Liver (tissue), 9 donors: ENCODE data around the gene C3orf22. TPM values are rescaled to one million over a fixed set of nuclear protein-coding genes. Genes with fewer than 3 reads are reported as not detected.

Experiments used
- DNase-seq: peaks from one replicate; pipeline ENCODE4 v3.0.0-alpha.2; 2017; ENCODE audit warnings: low spot score
- H3K27ac ChIP-seq, 2 donors: one replicate each; pipeline ENCODE4 v1.7.0; 2013; ENCODE audit warnings: inconsistent platforms in 2 of 2, low read length in 2 of 2, control low read depth in 1 of 2, low read depth in 1 of 2, mild to moderate bottlenecking in 1 of 2
- H3K27me3 ChIP-seq, 4 donors: one replicate each; pipeline versions ENCODE4 v1.6.1 to v1.7.0; 2013; ENCODE audit warnings: low read length in 3 of 4, inconsistent platforms in 1 of 4, mild to moderate bottlenecking in 1 of 4, moderate library complexity in 1 of 4; ENCODE audit not compliant: control insufficient read depth in 4 of 4, insufficient read depth in 4 of 4
- H3K36me3 ChIP-seq, 4 donors: one replicate each; pipeline versions ENCODE4 v1.6.1 to v1.7.0; 2013; ENCODE audit warnings: low read length in 3 of 4, mild to moderate bottlenecking in 3 of 4, low read depth in 1 of 4, moderate library complexity in 1 of 4; ENCODE audit not compliant: control insufficient read depth in 4 of 4, insufficient read depth in 3 of 4
- H3K4me1 ChIP-seq, 4 donors: one replicate each; pipeline versions ENCODE4 v1.6.1 to v1.7.0; 2013; ENCODE audit warnings: low read length in 3 of 4, mild to moderate bottlenecking in 3 of 4, moderate library complexity in 1 of 4; ENCODE audit not compliant: control insufficient read depth in 4 of 4, insufficient read depth in 4 of 4
- H3K4me3 ChIP-seq, 3 donors: one replicate each; pipeline versions ENCODE4 v1.6.1 to v1.7.0; 2013; ENCODE audit warnings: low read length in 3 of 3, control low read depth in 1 of 3, low read depth in 1 of 3, mild to moderate bottlenecking in 1 of 3
- H3K9ac ChIP-seq, 2 donors: one replicate each; pipeline ENCODE4 v1.7.0; 2013; ENCODE audit warnings: low read length in 2 of 2, mild to moderate bottlenecking in 2 of 2, moderate library complexity in 2 of 2, control low read depth in 1 of 2, low read depth in 1 of 2
- H3K9me3 ChIP-seq, 4 donors: one replicate each; pipeline versions ENCODE4 v1.6.1 to v1.7.0; 2013; ENCODE audit warnings: low read length in 3 of 4; ENCODE audit not compliant: control insufficient read depth in 4 of 4
- ATF3 ChIP-seq: IDR thresholded peaks from 2 replicates; pipeline ENCODE4 v1.6.1; 2016; ENCODE audit warnings: antibody characterized with exemption
- CTCF ChIP-seq: fragments of 150-350 bp; IDR thresholded peaks from 2 replicates; pipeline ENCODE4 v1.5.1; 2017; ENCODE audit warnings: improper control_type of control experiment, low read depth, low read length; ENCODE audit not compliant: missing input control
- EGR1 ChIP-seq, 2 donors: IDR thresholded peaks; 2 replicates each; pipeline ENCODE4 v1.6.1; 2016 to 2018; ENCODE audit warnings: antibody characterized with exemption in 2 of 2, low read depth in 2 of 2
- FOXA1 ChIP-seq: IDR thresholded peaks from 2 replicates; pipeline ENCODE4 v1.6.1; 2016; ENCODE audit warnings: antibody characterized with exemption
- FOXA2 ChIP-seq: IDR thresholded peaks from 2 replicates; pipeline ENCODE4 v1.6.1; 2016; ENCODE audit warnings: antibody characterized with exemption
- GABPA ChIP-seq, 2 donors: IDR thresholded peaks in 1 of 2; conservative IDR thresholded peaks in 1 of 2; 2 replicates each; pipeline ENCODE4 v1.6.1; 2016; ENCODE audit warnings: antibody characterized with exemption in 2 of 2, mild to moderate bottlenecking in 1 of 2, moderate library complexity in 1 of 2
- HNF4A ChIP-seq, 2 donors: conservative IDR thresholded peaks; 2 replicates each; pipeline ENCODE4 v1.6.1; 2016; ENCODE audit warnings: antibody characterized with exemption in 2 of 2, mild to moderate bottlenecking in 2 of 2
- HNF4G ChIP-seq: IDR thresholded peaks from 2 replicates; pipeline ENCODE4 v1.6.1; 2016; ENCODE audit warnings: antibody characterized with exemption
- NR2F2 ChIP-seq: IDR thresholded peaks from 2 replicates; pipeline ENCODE4 v1.6.1; 2016; ENCODE audit warnings: antibody characterized with exemption
- RAD21 ChIP-seq, 2 donors: IDR thresholded peaks; 2 replicates each; pipeline ENCODE4 v1.6.1; 2016; ENCODE audit warnings: antibody characterized with exemption in 2 of 2, mild to moderate bottlenecking in 2 of 2
- REST ChIP-seq: IDR thresholded peaks from 2 replicates; pipeline ENCODE4 v1.6.1; 2016; ENCODE audit warnings: antibody characterized with exemption, mild to moderate bottlenecking
- TAF1 ChIP-seq: conservative IDR thresholded peaks from 2 replicates; pipeline ENCODE4 v1.6.1; 2016; ENCODE audit warnings: antibody characterized with exemption, mild to moderate bottlenecking
- YY1 ChIP-seq: IDR thresholded peaks from 2 replicates; pipeline ENCODE4 v1.6.1; 2016; ENCODE audit warnings: antibody characterized with exemption, mild to moderate bottlenecking
- WGBS: extraction: QIAGEN DNeasy Blood & Tissue Kit; methylation state at CpG from one replicate; pipeline ENCODE4 v1.1.7; 2013; 5-methylcytosine and 5-hydroxymethylcytosine counted together
- polyA plus RNA-seq, 2 donors: library from polyadenylated mRNA; stranded (reverse) in 1 of 2; unstranded in 1 of 2; fragments of 200-250 nt in 1 of 2; fragments of >200 nt in 1 of 2; fragmentation: Nextera tagmentation in 1 of 2; extraction: Ambion mirVana in 1 of 2; gene quantifications; one replicate each; pipeline versions ENCODE4 v1.2.1 to v1.2.3, GENCODE V29; 2013 to 2015
- total RNA-seq, 2 donors: library from RNA; depleted of rRNA; stranded (reverse); fragments of >200 nt; gene quantifications; one replicate each; pipeline ENCODE4 v1.2.3, GENCODE V29; 2014
- TF ChIP-seq, protein P1 (sequence below): IDR thresholded peaks from 2 replicates; pipeline ENCODE4 v1.6.1; 2016; ENCODE audit warnings: antibody characterized with exemption
- TF ChIP-seq, protein P2 (sequence below): IDR thresholded peaks from 2 replicates; pipeline ENCODE4 v1.6.1; 2016; ENCODE audit warnings: antibody characterized with exemption
- donor health status: healthy.
- donor health status: healthy.
- donor health status: healthy.
- donor health status: healthy.
- donor health status: healthy.

Gene C3orf22
- total and polyA plus RNA-seq, 4 donors, result not detected

DNA sequence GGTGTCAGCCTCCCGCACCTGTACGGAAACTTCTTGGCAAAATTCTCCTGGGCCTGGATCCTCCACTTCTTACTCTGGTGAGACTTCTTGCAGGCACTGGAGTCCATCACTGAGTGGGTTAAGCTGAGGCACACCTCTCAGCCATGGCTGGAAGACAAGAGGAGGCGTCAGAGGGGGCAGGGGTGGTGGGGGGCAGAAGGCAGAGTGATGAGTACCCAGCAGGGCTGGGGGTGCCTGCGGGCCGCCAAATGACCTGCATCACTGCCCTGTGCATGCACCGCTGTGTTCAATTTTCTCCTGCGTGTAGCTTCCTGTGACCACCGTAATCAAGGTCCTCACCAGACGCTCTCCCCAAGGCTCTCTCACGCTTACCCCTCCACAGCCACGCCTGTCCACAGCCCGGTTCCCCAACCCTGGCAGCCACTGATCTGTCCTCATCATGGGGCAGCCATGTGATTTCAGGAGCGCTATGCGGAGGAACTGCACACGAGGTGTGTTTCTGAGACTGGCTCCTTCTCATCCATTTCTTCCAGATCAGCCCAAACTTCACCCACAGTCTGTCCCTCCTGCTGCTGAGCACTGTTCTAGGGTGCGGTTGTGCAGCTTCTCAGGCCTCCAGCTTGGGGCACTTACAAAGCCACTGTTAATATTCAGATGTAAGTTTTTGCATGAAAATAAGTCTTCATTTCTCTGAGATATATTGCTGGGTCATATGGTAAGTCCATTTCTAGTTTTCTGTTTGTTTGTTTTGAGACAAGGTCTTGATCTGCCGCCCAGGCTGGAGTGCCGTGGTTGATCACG, 5.2 kb downstream of the C3orf22 start:
- Histone ChIP-seq H3K27ac (no peak overlapping the region), H3K4me1 (no peaks in the 10 kb centered on the region), H3K9ac (no peak overlapping the region), H3K4me3 (no peak overlapping the region), H3K36me3 (no peaks in the 10 kb centered on the region), H3K9me3 (no peaks in the 10 kb centered on the region), H3K27me3 (no peaks in the 10 kb centered on the region)
- TF ChIP-seq ATF3 (no peak), REST (no peak), NR2F2 (no peak), FOXA1 (no peak), HNF4G (no peak), EGR1 (IDR thresholded peaks at IDR 0.05; ENCODE audit: low read depth in 2 of 2) (no peak), CTCF (no peak), YY1 (no peak), TAF1 (no peak), HNF4A (conservative IDR thresholded peaks at IDR 0.05) (no peak), FOXA2 (no peak), RAD21 (IDR thresholded peaks at IDR 0.05) (no peak), GABPA (IDR thresholded peaks at IDR 0.05 in 1 of 2, conservative IDR thresholded peaks at IDR 0.05 in 1 of 2) (no peak)
- TF ChIP-seq, protein P1, sequence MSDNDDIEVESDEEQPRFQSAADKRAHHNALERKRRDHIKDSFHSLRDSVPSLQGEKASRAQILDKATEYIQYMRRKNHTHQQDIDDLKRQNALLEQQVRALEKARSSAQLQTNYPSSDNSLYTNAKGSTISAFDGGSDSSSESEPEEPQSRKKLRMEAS, result no peak
- TF ChIP-seq, protein P2, sequence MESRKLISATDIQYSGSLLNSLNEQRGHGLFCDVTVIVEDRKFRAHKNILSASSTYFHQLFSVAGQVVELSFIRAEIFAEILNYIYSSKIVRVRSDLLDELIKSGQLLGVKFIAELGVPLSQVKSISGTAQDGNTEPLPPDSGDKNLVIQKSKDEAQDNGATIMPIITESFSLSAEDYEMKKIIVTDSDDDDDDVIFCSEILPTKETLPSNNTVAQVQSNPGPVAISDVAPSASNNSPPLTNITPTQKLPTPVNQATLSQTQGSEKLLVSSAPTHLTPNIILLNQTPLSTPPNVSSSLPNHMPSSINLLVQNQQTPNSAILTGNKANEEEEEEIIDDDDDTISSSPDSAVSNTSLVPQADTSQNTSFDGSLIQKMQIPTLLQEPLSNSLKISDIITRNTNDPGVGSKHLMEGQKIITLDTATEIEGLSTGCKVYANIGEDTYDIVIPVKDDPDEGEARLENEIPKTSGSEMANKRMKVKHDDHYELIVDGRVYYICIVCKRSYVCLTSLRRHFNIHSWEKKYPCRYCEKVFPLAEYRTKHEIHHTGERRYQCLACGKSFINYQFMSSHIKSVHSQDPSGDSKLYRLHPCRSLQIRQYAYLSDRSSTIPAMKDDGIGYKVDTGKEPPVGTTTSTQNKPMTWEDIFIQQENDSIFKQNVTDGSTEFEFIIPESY, result no peak
- no peak for DNase-seq
- WGBS, result 87% methylated on average over 19 of the region's 19 CpGs
